Measurements from ENCODE around the gene DYNLT4. TPM values are rescaled to one million over a fixed set of nuclear protein-coding genes. Genes with fewer than 3 reads are reported as not detected.
A peak's percentile ranks its signal among the peaks of the same experiment; 100 is the strongest.
"Not testable (repeated sequence)": the region's sequence is repeated elsewhere in the genome, so short reads cannot be mapped to it uniquely, and the experiment has no call there.

The DYNLT4 gene
- total RNA-seq, 1 experiment from 2014 or later, result not detected

DNA sequence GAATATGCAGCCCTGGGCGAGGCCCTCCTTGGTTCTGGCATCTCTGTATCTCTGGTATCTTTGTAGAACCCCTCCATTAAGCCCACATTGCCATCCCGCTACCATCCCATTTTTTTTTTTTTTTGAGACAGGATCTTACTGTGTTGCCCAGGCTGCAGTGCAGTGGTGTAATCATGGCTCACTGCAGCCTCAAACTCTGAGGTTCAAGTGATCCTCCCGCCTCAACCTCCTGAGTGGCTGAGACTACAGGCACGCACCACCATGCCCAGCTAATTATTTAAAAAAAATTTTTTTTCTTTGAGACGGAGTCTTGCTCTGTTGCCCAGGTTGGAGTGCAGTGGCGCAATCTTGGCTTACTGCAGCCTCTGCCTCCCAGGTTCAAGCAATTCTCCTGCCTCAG, 17.2 kb upstream of the DYNLT4 start:
- DNase-seq, result not testable (repeated sequence)

DNA sequence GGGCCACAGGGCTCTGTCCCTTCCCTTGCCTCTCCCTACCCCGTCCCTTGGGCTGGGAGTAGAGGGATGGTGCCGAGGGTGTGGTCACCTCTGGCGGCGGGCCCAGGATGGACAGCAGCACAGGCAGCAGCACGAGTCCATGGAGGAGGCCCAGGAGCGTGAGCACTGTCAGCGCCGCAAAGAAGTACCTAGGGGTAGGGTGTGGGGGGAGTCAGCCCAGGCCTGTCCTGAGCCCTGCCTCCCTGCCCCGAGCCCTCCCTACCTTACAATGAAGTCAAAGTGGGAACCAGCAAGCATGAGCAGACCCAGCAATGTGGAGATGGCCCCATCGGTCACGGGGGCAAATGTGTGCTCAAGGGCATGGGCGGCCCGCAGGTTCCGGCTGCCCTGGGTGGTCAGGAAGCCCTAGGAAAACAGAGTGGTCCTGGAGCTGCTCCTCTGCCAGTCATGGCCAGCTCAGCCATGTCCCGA, 15.9 kb upstream of the DYNLT4 start:
- Histone ChIP-seq H3K9me2 (replicated peaks; ENCODE audit: insufficient read depth, low read length) (no peaks in the 10 kb centered on the region), H3K4me2 (ENCODE audit: low read depth, low read length, poor library complexity, severe bottlenecking) (no peak overlapping the region), H3K27ac (ENCODE audit: low read length) (no peak overlapping the region), H3K4me3 (ENCODE audit: low read length) (no peak overlapping the region), H4K20me1 (ENCODE audit: insufficient read depth, low read depth, low read length) (no peaks in the 10 kb centered on the region), H3K9ac (ENCODE audit: low read length) (no peak overlapping the region), H3K9me3 (ENCODE audit: low read length) (no peaks in the 10 kb centered on the region), H3K36me3 (ENCODE audit: insufficient read depth, low read length) (no peaks in the 10 kb centered on the region), H3K79me2 (ENCODE audit: low read length) (no peaks in the 10 kb centered on the region), H2AFZ (ENCODE audit: low read length) (no peak overlapping the region), H3K4me1 (ENCODE audit: low read length) (peaks cover 25% of the 10 kb centered on the region), H3K27me3 (ENCODE audit: low read length) (no peaks in the 10 kb centered on the region)
- DNase-seq, result no peak

More for the DNA sequence above, 17.2 kb upstream of the DYNLT4 start:
- not testable (repeated sequence) for H3K9me2 ChIP-seq (replicated peaks; ENCODE audit: insufficient read depth, low read length); H2AFZ ChIP-seq (ENCODE audit: low read length); H3K9ac ChIP-seq (ENCODE audit: low read length); H3K4me3 ChIP-seq (ENCODE audit: low read length); H3K4me2 ChIP-seq (ENCODE audit: low read depth, low read length, poor library complexity, severe bottlenecking); H3K36me3 ChIP-seq (ENCODE audit: insufficient read depth, low read length); H3K27ac ChIP-seq (ENCODE audit: low read length); H3K79me2 ChIP-seq (ENCODE audit: low read length); H3K9me3 ChIP-seq (ENCODE audit: low read length); H4K20me1 ChIP-seq (ENCODE audit: insufficient read depth, low read depth, low read length); H3K27me3 ChIP-seq (ENCODE audit: low read length)
- H3K4me1 ChIP-seq (ENCODE audit: low read length), result peaks cover 14% of the 10 kb centered on the region

DNA sequence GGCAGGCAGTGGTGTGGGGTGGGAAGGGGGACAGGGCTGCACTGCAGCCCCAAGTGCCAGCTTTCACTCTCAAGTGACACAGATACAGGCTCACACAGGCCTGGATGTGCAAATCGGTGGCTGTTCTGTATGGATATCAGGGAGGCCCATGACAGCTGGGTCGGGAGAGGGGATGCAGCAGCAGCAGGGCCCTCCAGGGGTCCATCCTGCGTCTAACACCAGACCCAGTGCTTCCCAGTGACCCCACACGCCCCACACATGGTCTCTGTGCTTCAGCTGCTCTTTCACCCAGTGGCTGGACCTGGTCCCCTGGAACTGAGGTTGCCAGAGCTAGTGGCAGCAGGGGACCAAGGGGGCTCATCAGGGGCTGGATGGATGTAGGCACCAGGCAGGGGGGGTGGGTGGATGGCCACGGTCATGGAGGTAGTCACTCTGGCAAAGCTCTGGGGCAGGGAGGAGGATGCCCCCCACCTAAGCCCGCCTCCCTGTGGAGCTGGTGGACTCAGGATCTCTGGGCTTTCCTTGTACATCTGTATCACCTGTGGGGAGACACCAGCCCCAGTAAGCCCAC, 15.1 kb upstream of the DYNLT4 start:
- no peak overlapping the region for H3K4me3 ChIP-seq (ENCODE audit: low read length)
- no peaks in the 10 kb centered on the region for H3K36me3 ChIP-seq (ENCODE audit: insufficient read depth, low read length)
- H3K4me2 ChIP-seq (ENCODE audit: low read depth, low read length, poor library complexity, severe bottlenecking), result no peak overlapping the region
- no peaks in the 10 kb centered on the region for H3K9me2 ChIP-seq (replicated peaks; ENCODE audit: insufficient read depth, low read length)
- no peak overlapping the region for H3K27ac ChIP-seq (ENCODE audit: low read length)
- no peak overlapping the region for H2AFZ ChIP-seq (ENCODE audit: low read length)
- no peaks in the 10 kb centered on the region for H4K20me1 ChIP-seq (ENCODE audit: insufficient read depth, low read depth, low read length)
- no peaks in the 10 kb centered on the region for H3K79me2 ChIP-seq (ENCODE audit: low read length)
- DNase-seq, result no peak
- H3K4me1 ChIP-seq (ENCODE audit: low read length), result peaks cover 26% of the 10 kb centered on the region
- no peaks in the 10 kb centered on the region for H3K9me3 ChIP-seq (ENCODE audit: low read length)
- no peak overlapping the region for H3K9ac ChIP-seq (ENCODE audit: low read length)
- H3K27me3 ChIP-seq (ENCODE audit: low read length), result no peaks in the 10 kb centered on the region

DNA sequence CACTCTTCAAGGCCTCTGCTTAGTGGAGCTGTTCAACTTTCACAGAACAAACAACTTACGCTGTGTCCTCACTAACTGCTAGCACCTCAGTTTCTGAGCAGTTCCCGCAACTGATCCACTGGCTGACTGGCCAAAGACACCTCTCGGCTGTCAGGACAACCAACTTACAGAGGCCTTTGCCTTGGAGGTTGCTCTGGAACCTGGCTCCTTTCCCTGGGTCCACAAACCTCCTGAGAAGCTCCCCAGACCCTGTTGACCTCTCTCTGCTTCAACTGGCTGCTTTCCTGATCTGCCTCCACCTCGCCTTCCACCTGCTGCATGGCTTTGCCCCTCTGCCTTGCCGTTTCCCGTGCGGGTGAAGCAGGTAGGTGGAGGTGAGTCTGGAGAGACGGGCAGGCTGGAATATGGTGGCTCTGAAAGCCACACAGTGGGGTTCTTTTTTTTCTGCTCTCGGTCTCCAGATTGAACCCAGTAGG, 14.1 kb upstream of the DYNLT4 start:
- Histone ChIP-seq H3K9ac (ENCODE audit: low read length) (no peak overlapping the region), H3K4me1 (ENCODE audit: low read length) (peaks cover 26% of the 10 kb centered on the region), H3K4me2 (ENCODE audit: low read depth, low read length, poor library complexity, severe bottlenecking) (no peak overlapping the region), H3K27me3 (ENCODE audit: low read length) (no peaks in the 10 kb centered on the region), H2AFZ (ENCODE audit: low read length) (no peak overlapping the region), H3K27ac (ENCODE audit: low read length) (no peak overlapping the region), H3K36me3 (ENCODE audit: insufficient read depth, low read length) (no peaks in the 10 kb centered on the region), H3K9me2 (replicated peaks; ENCODE audit: insufficient read depth, low read length) (no peaks in the 10 kb centered on the region), H3K9me3 (ENCODE audit: low read length) (no peaks in the 10 kb centered on the region), H4K20me1 (ENCODE audit: insufficient read depth, low read depth, low read length) (no peaks in the 10 kb centered on the region), H3K4me3 (ENCODE audit: low read length) (no peak overlapping the region), H3K79me2 (ENCODE audit: low read length) (no peaks in the 10 kb centered on the region)
- no peak for DNase-seq

DNA sequence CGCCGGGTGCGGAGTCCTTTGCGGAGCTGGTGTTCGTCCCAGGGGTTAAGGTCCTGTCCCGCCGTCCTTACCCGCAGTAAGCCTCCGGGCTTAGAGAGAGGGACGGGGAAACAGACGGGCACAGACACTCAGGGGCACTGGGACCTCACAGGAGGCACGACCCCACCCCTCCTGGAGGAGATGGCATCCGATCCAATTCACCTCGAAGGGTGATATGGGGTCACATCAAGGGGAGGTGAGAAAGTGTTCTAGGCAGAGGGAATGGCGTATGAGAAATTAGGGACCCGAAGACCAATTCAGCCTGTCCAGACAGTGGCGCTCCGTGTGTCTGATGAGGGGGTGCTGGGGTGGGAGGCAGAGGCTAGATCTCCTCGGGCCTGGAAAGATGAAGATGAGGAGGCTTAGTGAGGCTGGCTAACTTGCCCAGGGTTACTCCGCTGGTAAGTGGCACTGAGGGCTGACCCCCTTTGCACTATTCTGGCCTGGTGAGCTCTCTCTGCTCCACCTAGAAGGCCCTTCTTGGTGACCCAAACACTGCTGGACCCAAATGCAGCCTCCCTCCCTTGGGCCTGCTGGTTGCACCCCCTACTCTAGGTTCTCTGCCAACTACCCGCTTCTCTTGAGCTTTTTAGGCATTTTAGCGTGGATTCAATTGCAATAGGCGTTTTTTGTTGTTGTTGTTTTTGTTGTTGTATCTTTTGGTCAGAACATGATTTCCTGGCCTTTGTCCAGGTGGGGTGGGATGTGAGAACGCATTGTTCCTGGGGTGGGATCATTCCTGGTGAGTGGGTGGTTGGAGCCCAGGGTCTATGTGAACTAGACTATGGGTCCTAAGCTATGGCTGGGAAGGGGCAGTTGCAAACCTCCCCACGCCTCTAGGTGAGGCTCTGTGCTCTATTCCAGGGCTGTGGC, 13.4 kb upstream of the DYNLT4 start:
- H3K9me2 ChIP-seq (replicated peaks; ENCODE audit: insufficient read depth, low read length), result no peaks in the 10 kb centered on the region
- H3K4me2 ChIP-seq (ENCODE audit: low read depth, low read length, poor library complexity, severe bottlenecking), result peak overlapping the region; percentile 89
- H3K79me2 ChIP-seq (ENCODE audit: low read length), result no peaks in the 10 kb centered on the region
- H4K20me1 ChIP-seq (ENCODE audit: insufficient read depth, low read depth, low read length), result no peaks in the 10 kb centered on the region
- H3K4me1 ChIP-seq (ENCODE audit: low read length), result peaks cover 26% of the 10 kb centered on the region
- H3K36me3 ChIP-seq (ENCODE audit: insufficient read depth, low read length), result no peaks in the 10 kb centered on the region
- no peak for DNase-seq
- peak overlapping the region; percentile 69 for H3K4me3 ChIP-seq (ENCODE audit: low read length)
- H3K9me3 ChIP-seq (ENCODE audit: low read length), result no peaks in the 10 kb centered on the region
- H3K27ac ChIP-seq (ENCODE audit: low read length), result peak overlapping the region; percentile 91
- H2AFZ ChIP-seq (ENCODE audit: low read length), result peak overlapping the region; percentile 69
- H3K9ac ChIP-seq (ENCODE audit: low read length), result peak overlapping the region; percentile 76
- H3K27me3 ChIP-seq (ENCODE audit: low read length), result no peaks in the 10 kb centered on the region

DNA sequence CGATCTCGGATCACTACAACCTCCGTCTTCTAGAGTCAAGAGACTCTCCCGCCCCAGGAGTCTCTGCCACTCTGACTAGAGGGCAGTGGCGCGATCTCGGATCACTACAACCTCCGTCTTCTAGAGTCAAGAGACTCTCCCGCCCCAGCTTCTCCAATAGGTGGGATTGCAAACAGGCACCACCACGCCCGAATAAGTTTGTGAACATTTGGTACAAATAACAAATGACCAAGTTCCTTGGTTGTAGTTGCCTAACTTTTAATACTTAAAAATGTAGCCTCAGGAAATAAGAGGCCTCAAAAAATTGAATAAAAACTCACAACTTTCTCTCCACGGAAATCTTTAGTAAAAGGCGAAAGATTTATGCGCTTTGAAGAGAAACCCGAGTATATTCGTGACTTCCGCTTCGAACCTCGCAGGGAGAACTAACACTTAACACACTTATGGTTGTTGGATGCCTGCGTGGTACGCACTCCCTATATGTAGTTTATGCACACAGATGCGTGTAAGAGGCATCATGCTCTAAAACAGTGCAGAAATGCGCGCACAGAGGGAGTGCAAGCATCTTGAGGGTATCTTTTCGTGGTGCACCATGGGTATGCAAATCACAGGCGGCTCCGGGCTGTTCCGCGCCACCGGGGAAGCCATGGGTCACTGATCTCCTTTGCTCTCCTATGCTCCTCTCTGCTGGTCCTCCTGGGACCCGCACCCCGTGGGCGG, 12.6 kb upstream of the DYNLT4 start:
- peak overlapping the region; percentile 89 for H3K4me2 ChIP-seq (ENCODE audit: low read depth, low read length, poor library complexity, severe bottlenecking)
- no peaks in the 10 kb centered on the region for H3K79me2 ChIP-seq (ENCODE audit: low read length)
- H3K27me3 ChIP-seq (ENCODE audit: low read length), result no peaks in the 10 kb centered on the region
- H3K9me3 ChIP-seq (ENCODE audit: low read length), result no peaks in the 10 kb centered on the region
- peak overlapping the region; percentile 69 for H2AFZ ChIP-seq (ENCODE audit: low read length)
- peaks cover 26% of the 10 kb centered on the region for H3K4me1 ChIP-seq (ENCODE audit: low read length)
- H3K27ac ChIP-seq (ENCODE audit: low read length), result peak overlapping the region; percentile 91
- H3K9ac ChIP-seq (ENCODE audit: low read length), result peak overlapping the region; percentile 76
- H4K20me1 ChIP-seq (ENCODE audit: insufficient read depth, low read depth, low read length), result no peaks in the 10 kb centered on the region
- DNase-seq, result peak; percentile 93
- H3K36me3 ChIP-seq (ENCODE audit: insufficient read depth, low read length), result no peaks in the 10 kb centered on the region
- H3K4me3 ChIP-seq (ENCODE audit: low read length), result peak overlapping the region; percentile 69
- no peaks in the 10 kb centered on the region for H3K9me2 ChIP-seq (replicated peaks; ENCODE audit: insufficient read depth, low read length)

DNA sequence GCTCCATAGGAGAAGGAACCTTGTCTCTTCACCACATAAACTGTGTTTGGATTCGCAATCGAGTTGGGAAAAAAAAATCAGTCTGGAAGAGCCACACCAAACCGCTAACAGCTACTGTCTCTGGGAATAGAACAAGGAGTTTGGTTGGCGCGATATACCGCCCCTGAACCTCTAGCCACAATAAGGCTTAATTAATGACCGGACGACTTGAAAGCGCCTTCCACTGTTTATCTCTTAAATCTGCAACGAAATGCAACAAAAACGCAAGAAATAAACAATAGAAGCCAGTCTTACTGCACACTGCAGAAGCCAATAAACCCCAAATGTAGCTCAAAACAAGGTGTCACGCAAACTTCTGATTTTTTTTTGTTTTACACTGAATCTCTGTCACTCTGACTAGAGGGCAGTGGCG, 12.1 kb upstream of the DYNLT4 start:
- Histone ChIP-seq H3K36me3 (ENCODE audit: insufficient read depth, low read length) (no peaks in the 10 kb centered on the region), H2AFZ (ENCODE audit: low read length) (no peak overlapping the region), H3K4me2 (ENCODE audit: low read depth, low read length, poor library complexity, severe bottlenecking) (peak overlapping the region; percentile 89), H3K9me3 (ENCODE audit: low read length) (no peaks in the 10 kb centered on the region), H3K4me3 (ENCODE audit: low read length) (peak overlapping the region; percentile 69), H3K4me1 (ENCODE audit: low read length) (peaks cover 26% of the 10 kb centered on the region), H3K9ac (ENCODE audit: low read length) (peak overlapping the region; percentile 76), H4K20me1 (ENCODE audit: insufficient read depth, low read depth, low read length) (no peaks in the 10 kb centered on the region), H3K27me3 (ENCODE audit: low read length) (no peaks in the 10 kb centered on the region), H3K27ac (ENCODE audit: low read length) (peak overlapping the region; percentile 91), H3K9me2 (replicated peaks; ENCODE audit: insufficient read depth, low read length) (no peaks in the 10 kb centered on the region), H3K79me2 (ENCODE audit: low read length) (no peaks in the 10 kb centered on the region)
- DNase-seq, result no peak

Measured in Karpas-422 (cell line).